Ammon's horn (tissue), 1 donor: Measurements from ENCODE around the gene KCNAB1.
A peak's percentile ranks its signal among the peaks of the same experiment; 100 is the strongest.
"Not testable (repeated sequence)": the region's sequence is repeated elsewhere in the genome, so short reads cannot be mapped to it uniquely, and the experiment has no call there.

Experiments
- DNase-seq: peaks from one replicate; pipeline ENCODE4 v3.0.0-alpha.2; 2016; ENCODE audit warnings: low spot score

KCNAB1 gene

GRCh38 chr3:156539051-156539450 is 418.7 kb downstream of the KCNAB1 start:
- DNase-seq: no peak

- no peak for DNase-seq
These were observed 419.4 kb downstream of the KCNAB1 start for GRCh38 chr3:156539802-156540201.

- DNase-seq: no peak
These were observed 422.0 kb downstream of the KCNAB1 start for GRCh38 chr3:156542101-156543042.

GRCh38 chr3:156543043-156543555 is 422.7 kb downstream of the KCNAB1 start:
- no peak for DNase-seq

GRCh38 chr3:156547637-156548036 is 427.3 kb downstream of the KCNAB1 start:
- DNase-seq: no peak

GRCh38 chr3:156548041-156548687 is 427.8 kb downstream of the KCNAB1 start:
- DNase-seq: no peak

GRCh38 chr3:156548902-156549301 is 428.5 kb downstream of the KCNAB1 start:
- no peak for DNase-seq

GRCh38 chr3:156551261-156551660 is 430.9 kb downstream of the KCNAB1 start:
- no peak for DNase-seq

- DNase-seq: no peak
These were observed 431.4 kb downstream of the KCNAB1 start for GRCh38 chr3:156551746-156552145.

GRCh38 chr3:156552973-156553372 is 432.6 kb downstream of the KCNAB1 start:
- DNase-seq: no peak

- no peak for DNase-seq
These were observed 433.5 kb downstream of the KCNAB1 start for GRCh38 chr3:156553705-156554356.

- DNase-seq: no peak
These were observed 434.1 kb downstream of the KCNAB1 start for GRCh38 chr3:156554515-156554841.

GRCh38 chr3:156554842-156555687 is 434.7 kb downstream of the KCNAB1 start, which contains the start of gene SSR3:
Gene SSR3 (minus strand): TSS chr3:156555117. CDS start chr3:156555089, 28 bp downstream.
- DNase-seq: peak; percentile 99

- DNase-seq: no peak
These were observed 438.0 kb downstream of the KCNAB1 start for GRCh38 chr3:156558389-156558788.

GRCh38 chr3:156559321-156559720 is 438.9 kb downstream of the KCNAB1 start:
- DNase-seq: no peak

- no peak for DNase-seq
These were observed 441.2 kb downstream of the KCNAB1 start for GRCh38 chr3:156561533-156561932.

GRCh38 chr3:156562486-156562885 is 442.1 kb downstream of the KCNAB1 start:
- DNase-seq: not testable (repeated sequence)

GRCh38 chr3:156563900-156564682 is 443.7 kb downstream of the KCNAB1 start:
- DNase-seq: no peak

GRCh38 chr3:156569016-156569415 is 448.6 kb downstream of the KCNAB1 start:
- not testable (repeated sequence) for DNase-seq

GRCh38 chr3:156569881-156570280 is 449.5 kb downstream of the KCNAB1 start:
- not testable (repeated sequence) for DNase-seq

- DNase-seq: peak; percentile 65
These were observed 455.3 kb downstream of the KCNAB1 start for GRCh38 chr3:156575641-156576040.
